Esophagus mucosa (tissue), 1 donor: ENCODE measurements around the gene ATP8B3. TPM values are rescaled to one million over a fixed set of nuclear protein-coding genes. Genes with fewer than 3 reads are reported as not detected.
A peak's percentile ranks its signal among the peaks of the same experiment; 100 is the strongest.
"Not testable (repeated sequence)": the region's sequence is repeated elsewhere in the genome, so short reads cannot be mapped to it uniquely, and the experiment has no call there.

Source experiments
- ATAC-seq: fragments of 200-7000 bp; cut with Tn5 transposase; one replicate; pipeline ENCODE4 v1.9.1; 2020
- total RNA-seq: library from RNA; stranded (reverse); gene quantifications from one replicate; pipeline ENCODE4 v1.2.4, GENCODE V29; 2023
- donor health status: DM: yes; HTN: yes; CAD: no.

Gene ATP8B3
- total RNA-seq, 1 donor from 2014 or later, result 1.8 TPM

GRCh38 chr19:1768918-1769644, 43.0 kb downstream of the ATP8B3 start:
- ATAC-seq, result no peak

- no peak for ATAC-seq
Observed at GRCh38 chr19:1768248-1768647, 43.8 kb downstream of the ATP8B3 start.

GRCh38 chr19:1767464-1767933, 44.6 kb downstream of the ATP8B3 start:
- ATAC-seq, result peak; percentile 51

GRCh38 chr19:1766800-1767352, 45.2 kb downstream of the ATP8B3 start:
- ATAC-seq, result no peak

GRCh38 chr19:1765904-1766799, 45.9 kb downstream of the ATP8B3 start:
- ATAC-seq, result no peak

- ATAC-seq, result no peak
Observed at GRCh38 chr19:1765232-1765903, 46.7 kb downstream of the ATP8B3 start.

GRCh38 chr19:1764729-1765128, 47.3 kb downstream of the ATP8B3 start:
- no peak for ATAC-seq

GRCh38 chr19:1763648-1764639, 48.1 kb downstream of the ATP8B3 start:
- ATAC-seq, result no peak

GRCh38 chr19:1762243-1763117, 49.6 kb downstream of the ATP8B3 start:
- ATAC-seq, result no peak

GRCh38 chr19:1761528-1762242, 50.4 kb downstream of the ATP8B3 start:
- no peak for ATAC-seq

GRCh38 chr19:1760786-1761527, 51.1 kb downstream of the ATP8B3 start:
- not testable (repeated sequence) for ATAC-seq

GRCh38 chr19:1760020-1760419, 52.1 kb downstream of the ATP8B3 start:
- ATAC-seq, result no peak

GRCh38 chr19:1758959-1759903, 52.8 kb downstream of the ATP8B3 start:
- no peak for ATAC-seq

GRCh38 chr19:1758231-1758577, 53.9 kb downstream of the ATP8B3 start:
- ATAC-seq, result no peak

- ATAC-seq, result no peak
Observed at GRCh38 chr19:1757468-1758230, 54.4 kb downstream of the ATP8B3 start.

- ATAC-seq, result no peak
Observed at GRCh38 chr19:1756705-1757465, 55.2 kb downstream of the ATP8B3 start.
